CD14-positive monocyte (primary cell): ENCODE data around the gene TARBP1. TPM values are rescaled to one million over a fixed set of nuclear protein-coding genes. Genes with fewer than 3 reads are reported as not detected.

Experiments
- DNase-seq, 3 donors: peaks; one replicate each; pipeline ENCODE4 v3.0.0-alpha.2; 2011 to 2022
- H2AFZ ChIP-seq: 2 replicates; pipeline ENCODE4 v1.6.0; 2012; ENCODE audit warnings: mild to moderate bottlenecking, low read depth, low read length, inconsistent platforms; ENCODE audit not compliant: insufficient read depth, poor library complexity, severe bottlenecking
- H3K27ac ChIP-seq, 2 donors: 1 replicate in 1 of 2; 2 replicates in 1 of 2; pipeline ENCODE4 v1.5.1; 2012 to 2013; ENCODE audit warnings: low read length in 2 of 2, control low read depth in 1 of 2, inconsistent platforms in 1 of 2, low read depth in 1 of 2, mild to moderate bottlenecking in 1 of 2
- H3K27me3 ChIP-seq, 2 donors: one replicate each; pipeline versions ENCODE4 v1.6.0 to v1.6.1; 2011 to 2013; ENCODE audit warnings: low read length in 2 of 2; ENCODE audit not compliant: control insufficient read depth in 2 of 2, insufficient read depth in 2 of 2
- H3K36me3 ChIP-seq, 2 donors: replicated peaks in 1 of 2; 1 replicate in 1 of 2; 2 replicates in 1 of 2; pipeline versions ENCODE4 v1.5.1 to v1.6.1; 2012 to 2013; ENCODE audit warnings: low read length in 2 of 2, control low read depth in 1 of 2, inconsistent platforms in 1 of 2, mild to moderate bottlenecking in 1 of 2; ENCODE audit not compliant: insufficient read depth in 2 of 2, control insufficient read depth in 1 of 2
- H3K4me1 ChIP-seq, 2 donors: 1 replicate in 1 of 2; 2 replicates in 1 of 2; pipeline versions ENCODE4 v1.5.1 to v1.6.1; 2012 to 2013; ENCODE audit warnings: low read length in 2 of 2, control low read depth in 1 of 2, inconsistent platforms in 1 of 2, mild to moderate bottlenecking in 1 of 2, moderate library complexity in 1 of 2; ENCODE audit not compliant: insufficient read depth in 2 of 2, control insufficient read depth in 1 of 2
- H3K4me2 ChIP-seq: replicated peaks from 2 replicates; pipeline ENCODE3; 2012; ENCODE audit warnings: low read length, moderate library complexity, mild to moderate bottlenecking; ENCODE audit not compliant: poor library complexity, severe bottlenecking; ENCODE audit errors: extremely low read depth
- H3K4me3 ChIP-seq, 3 experiments: fragments of 200-600 bp in 1 of 3; sonication (generic) in 1 of 3; replicated peaks in 1 of 3; 1 replicate in 2 of 3; 2 replicates in 1 of 3; pipeline ENCODE4 v1.5.1; 2011 to 2013; ENCODE audit warnings: low read length in 3 of 3, mild to moderate bottlenecking in 3 of 3, control low read depth in 2 of 3, low read depth in 2 of 3, inconsistent platforms in 1 of 3, moderate library complexity in 1 of 3
- H3K79me2 ChIP-seq: 2 replicates; pipeline ENCODE4 v1.6.0; 2012; ENCODE audit warnings: mild to moderate bottlenecking, control low read depth, inconsistent platforms, low read length, moderate library complexity; ENCODE audit not compliant: insufficient read depth
- H3K9ac ChIP-seq: 2 replicates; pipeline ENCODE4 v1.6.0; 2017; ENCODE audit warnings: low read length, mild to moderate bottlenecking; ENCODE audit not compliant: insufficient read depth, poor library complexity, severe bottlenecking
- H3K9me3 ChIP-seq, 2 donors: replicated peaks in 1 of 2; 1 replicate in 1 of 2; 2 replicates in 1 of 2; pipeline versions ENCODE4 v1.5.1 to v1.6.1; 2012 to 2013; ENCODE audit warnings: low read length in 2 of 2, control low read depth in 1 of 2; ENCODE audit not compliant: control insufficient read depth in 1 of 2, insufficient read depth in 1 of 2
- H4K20me1 ChIP-seq: 2 replicates; pipeline ENCODE4 v1.6.0; 2012; ENCODE audit warnings: mild to moderate bottlenecking, low read length, control low read depth, moderate library complexity; ENCODE audit not compliant: insufficient read depth
- H3K27ac Mint-ChIP-seq, 7 donors: one replicate each; pipeline ENCODE4 v1.8.0; 2020; ENCODE audit warnings: mild to moderate bottlenecking in 7 of 7, mixed read lengths in 7 of 7, moderate library complexity in 6 of 7, inconsistent platforms in 2 of 7
- H3K27me3 Mint-ChIP-seq, 3 donors: one replicate each; pipeline ENCODE4 v1.8.0; 2021 to 2022; ENCODE audit warnings: low read depth in 3 of 3, mild to moderate bottlenecking in 3 of 3, mixed read lengths in 3 of 3, moderate library complexity in 3 of 3, inconsistent platforms in 1 of 3
- H3K36me3 Mint-ChIP-seq, 2 donors: one replicate each; pipeline ENCODE4 v1.8.0; 2020; ENCODE audit warnings: mixed read lengths in 2 of 2, inconsistent platforms in 1 of 2, mild to moderate bottlenecking in 1 of 2
- H3K4me1 Mint-ChIP-seq: one replicate; pipeline ENCODE4 v1.8.0; 2020; ENCODE audit warnings: mild to moderate bottlenecking, mixed read lengths
- H3K4me3 Mint-ChIP-seq, 2 donors: one replicate each; pipeline ENCODE4 v1.8.0; 2020; ENCODE audit warnings: mild to moderate bottlenecking in 2 of 2, mixed read lengths in 2 of 2, moderate library complexity in 1 of 2
- H3K9me3 Mint-ChIP-seq, 7 donors: one replicate each; pipeline ENCODE4 v1.8.0; 2020 to 2022; ENCODE audit warnings: mixed read lengths in 7 of 7, mild to moderate bottlenecking in 6 of 7, moderate library complexity in 6 of 7, inconsistent platforms in 2 of 7
- WGBS: methylation state at CpG from one replicate; pipeline ENCODE4 v1.1.5; 2013; ENCODE audit warnings: missing lambda C conversion rate; ENCODE audit not compliant: insufficient coverage; 5-methylcytosine and 5-hydroxymethylcytosine counted together
- intact Hi-C, 2 donors: fragments of 100-400 bp; cut with micrococcal nuclease; formaldehyde crosslinking; loops; one replicate each; pipeline versions ENCODE4 v1.15.0 to v1.15.1; 2023
- polyA plus RNA-seq, 3 donors: library from polyadenylated mRNA; depleted of rRNA in 1 of 3; unstranded in 2 of 3; stranded (reverse) in 1 of 3; fragments of 300-500 nt in 2 of 3; fragments of >200 nt in 1 of 3; fragmentation: Illumina TruSeq in 2 of 3; gene quantifications; 1 replicate in 2 of 3; 2 replicates in 1 of 3; pipeline ENCODE4 v1.2.3, GENCODE V29; 2012 to 2021
- TF ChIP-seq, protein P1 (sequence below): fragments of 200-600 bp; IDR thresholded peaks from one replicate; pipeline ENCODE4 v1.8.0; 2022; ENCODE audit warnings: antibody characterized with exemption, mild to moderate bottlenecking

TARBP1 gene
- polyA plus RNA-seq, 3 donors = 1.4 to 30.9 (median 3.2) TPM

GRCh38 chr1:234398849-234399381 lies 80.1 kb downstream of the TARBP1 start:
- Mint-ChIP-seq H3K4me1 (peaks cover 45% of the 10 kb centered on the region), H3K27me3 (no peaks in the 10 kb centered on the region), H3K36me3 (peaks cover 2 to 4% of the 10 kb centered on the region in 2 donors), H3K4me3 (peak overlapping the region; percentile 60 to 94), H3K9me3 (no peaks in the 10 kb centered on the region), H3K27ac (peak overlapping the region; percentile 93 to 96 (median 95))
- no peaks in the 10 kb centered on the region for H3K9me3 ChIP-seq
- H3K4me1 ChIP-seq = peaks cover 40 to 50% of the 10 kb centered on the region in 2 donors
- H3K36me3 ChIP-seq = no peaks in the 10 kb centered on the region
- peak overlapping the region; percentile 52 to 97 (median 72) for H3K4me3 ChIP-seq
- H3K79me2 ChIP-seq = no peaks in the 10 kb centered on the region
- peak overlapping the region; percentile 52 for H3K9ac ChIP-seq
- intact Hi-C loops = no loop called here
- peak overlapping the region; percentile 63 for H3K4me2 ChIP-seq
- TF ChIP-seq, protein P1, sequence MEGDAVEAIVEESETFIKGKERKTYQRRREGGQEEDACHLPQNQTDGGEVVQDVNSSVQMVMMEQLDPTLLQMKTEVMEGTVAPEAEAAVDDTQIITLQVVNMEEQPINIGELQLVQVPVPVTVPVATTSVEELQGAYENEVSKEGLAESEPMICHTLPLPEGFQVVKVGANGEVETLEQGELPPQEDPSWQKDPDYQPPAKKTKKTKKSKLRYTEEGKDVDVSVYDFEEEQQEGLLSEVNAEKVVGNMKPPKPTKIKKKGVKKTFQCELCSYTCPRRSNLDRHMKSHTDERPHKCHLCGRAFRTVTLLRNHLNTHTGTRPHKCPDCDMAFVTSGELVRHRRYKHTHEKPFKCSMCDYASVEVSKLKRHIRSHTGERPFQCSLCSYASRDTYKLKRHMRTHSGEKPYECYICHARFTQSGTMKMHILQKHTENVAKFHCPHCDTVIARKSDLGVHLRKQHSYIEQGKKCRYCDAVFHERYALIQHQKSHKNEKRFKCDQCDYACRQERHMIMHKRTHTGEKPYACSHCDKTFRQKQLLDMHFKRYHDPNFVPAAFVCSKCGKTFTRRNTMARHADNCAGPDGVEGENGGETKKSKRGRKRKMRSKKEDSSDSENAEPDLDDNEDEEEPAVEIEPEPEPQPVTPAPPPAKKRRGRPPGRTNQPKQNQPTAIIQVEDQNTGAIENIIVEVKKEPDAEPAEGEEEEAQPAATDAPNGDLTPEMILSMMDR = no peak
- H4K20me1 ChIP-seq = no peaks in the 10 kb centered on the region
- H3K27ac ChIP-seq = peak overlapping the region in 1 of 2 donors; percentile 91
- peak overlapping the region; percentile 26 for H2AFZ ChIP-seq
- WGBS = 0% methylated on average over 2 of the region's 8 CpGs
- H3K27me3 ChIP-seq = no peaks in the 10 kb centered on the region
- DNase-seq = peak; percentile 77 to 88 (median 85)

- H3K27ac ChIP-seq = peak overlapping the region in 1 of 2 donors; percentile 91
- no peak overlapping the region for H3K9ac ChIP-seq
- no peak overlapping the region for H3K4me3 ChIP-seq
- H2AFZ ChIP-seq = no peak overlapping the region
- H3K9me3 ChIP-seq = no peaks in the 10 kb centered on the region
- H3K4me1 ChIP-seq = peaks cover 40 to 50% of the 10 kb centered on the region in 2 donors
- Mint-ChIP-seq H3K4me1 (peaks cover 45% of the 10 kb centered on the region), H3K9me3 (no peaks in the 10 kb centered on the region), H3K27me3 (no peaks in the 10 kb centered on the region), H3K4me3 (no peak overlapping the region), H3K36me3 (peaks cover 4 to 6% of the 10 kb centered on the region in 2 donors), H3K27ac (peak overlapping the region in 2 of 7 donors; percentile 62 to 93)
- 100% methylated on average over 2 of the region's 5 CpGs for WGBS
- TF ChIP-seq, protein P1 = no peak
- no peaks in the 10 kb centered on the region for H3K27me3 ChIP-seq
- H4K20me1 ChIP-seq = no peaks in the 10 kb centered on the region
- intact Hi-C loops = no loop called here
- no peak for DNase-seq
- H3K36me3 ChIP-seq = peaks cover 6 to 7% of the 10 kb centered on the region in 2 donors
- H3K4me2 ChIP-seq = no peak overlapping the region
- H3K79me2 ChIP-seq = no peaks in the 10 kb centered on the region
Observed at GRCh38 chr1:234397732-234398131, 81.2 kb downstream of the TARBP1 start.
